Right atrium auricular region (tissue), 2 donors: Measurements from ENCODE around the gene CRYL1. TPM values are rescaled to one million over a fixed set of nuclear protein-coding genes. Genes with fewer than 3 reads are reported as not detected.

Experiments
- DNase-seq: peaks from one replicate; pipeline ENCODE4 v3.0.0-alpha.2; 2019; ENCODE audit warnings: low spot score
- H3K27ac ChIP-seq, 2 donors: fragments of 200-600 bp; sonication (generic); 1 replicate in 1 of 2; 2 replicates in 1 of 2; pipeline ENCODE4 v1.5.1; 2016 to 2019
- H3K27me3 ChIP-seq, 2 donors: fragments of 200-600 bp; sonication (generic); one replicate each; pipeline versions ENCODE4 v1.5.1 to v1.6.0; 2017 to 2019
- H3K36me3 ChIP-seq: fragments of 200-600 bp; sonication (generic); one replicate; pipeline ENCODE4 v1.5.1; 2016
- H3K4me1 ChIP-seq, 2 donors: fragments of 200-600 bp; sonication (generic); one replicate each; pipeline versions ENCODE4 v1.5.1 to v1.6.0; 2017 to 2019
- H3K4me3 ChIP-seq, 2 donors: fragments of 200-600 bp; sonication (generic); 1 replicate in 1 of 2; 2 replicates in 1 of 2; pipeline ENCODE4 v1.5.1; 2017 to 2019; ENCODE audit warnings: mild to moderate bottlenecking in 1 of 2, moderate library complexity in 1 of 2
- H3K9me3 ChIP-seq, 2 donors: fragments of 200-600 bp; sonication (generic); one replicate each; pipeline ENCODE4 v1.5.1; 2019
- CTCF ChIP-seq, 2 donors: fragments of 200-600 bp; sonication (generic); IDR thresholded peaks; one replicate each; pipeline ENCODE4 v1.5.1; 2019; ENCODE audit warnings: antibody characterized with exemption in 2 of 2
- microRNA-seq, 2 donors: library from miRNA; unstranded; fragments of <30 nt; microRNA quantifications; one replicate each; pipeline ENCODE4, GENCODE V29; 2016 to 2017; ENCODE audit warnings: borderline number of aligned reads in 2 of 2, borderline replicate concordance in 1 of 2
- total RNA-seq, 2 donors: library from RNA; depleted of rRNA; stranded (reverse); fragments of >200 nt; gene quantifications; one replicate each; pipeline ENCODE4 v1.1.0, GENCODE V29; 2016

Gene CRYL1
- total RNA-seq, 2 donors from 2014 or later, result 26.5 to 27.9 TPM

- no peak for TF ChIP-seq CTCF (IDR thresholded peaks at IDR 0.05)
- DNase-seq, result no peak
- H3K36me3 ChIP-seq, result no peaks in the 10 kb centered on the region
- no peaks in the 10 kb centered on the region for H3K9me3 ChIP-seq
- no peaks in the 10 kb centered on the region for H3K27me3 ChIP-seq
- no peak overlapping the region for H3K27ac ChIP-seq
- no peaks in the 10 kb centered on the region for H3K4me1 ChIP-seq
- no peak overlapping the region for H3K4me3 ChIP-seq
Measured at GRCh38 chr13:20356444-20356843, 169.2 kb downstream of the CRYL1 start.

GRCh38 chr13:20354722-20355121 lies 170.9 kb downstream of the CRYL1 start:
- Histone ChIP-seq H3K27ac (no peak overlapping the region), H3K4me1 (no peaks in the 10 kb centered on the region), H3K36me3 (no peaks in the 10 kb centered on the region), H3K9me3 (no peaks in the 10 kb centered on the region), H3K4me3 (no peak overlapping the region), H3K27me3 (no peaks in the 10 kb centered on the region)
- DNase-seq, result no peak
- no peak for TF ChIP-seq CTCF (IDR thresholded peaks at IDR 0.05)

- DNase-seq, result no peak
- H3K27me3 ChIP-seq, result no peaks in the 10 kb centered on the region
- H3K36me3 ChIP-seq, result no peaks in the 10 kb centered on the region
- no peak for TF ChIP-seq CTCF (IDR thresholded peaks at IDR 0.05)
- no peaks in the 10 kb centered on the region for H3K4me1 ChIP-seq
- no peaks in the 10 kb centered on the region for H3K9me3 ChIP-seq
- H3K27ac ChIP-seq, result no peak overlapping the region
- H3K4me3 ChIP-seq, result no peak overlapping the region
Measured at GRCh38 chr13:20353973-20354372, 171.7 kb downstream of the CRYL1 start.

Small RNA genes within 50 kb of the gene (microRNA-seq; reads per million reads assigned to microRNA genes)
- 0 reads per million in 2 donors for gene MIR4499

Other genes with a start within 250 kb of the CRYL1 start
- gene IFT88, start 41.3 kb upstream of the CRYL1 start, total RNA-seq, result 1 to 10 TPM; 5.1 to 5.7 TPM
- gene IL17D, start 177.8 kb upstream of the CRYL1 start, total RNA-seq, result 1 to 10 TPM; 1.9 to 2.5 TPM
- gene EEF1AKMT1, start 248.1 kb upstream of the CRYL1 start, total RNA-seq, result 10 to 100 TPM; 11.1 to 12.5 TPM